Measurements from ENCODE around the gene LEPR.

GRCh38 chr1:65444128-65444640 is 23.7 kb downstream of the LEPR start:
- TF ChIP-seq CTCF (conservative IDR thresholded peaks at IDR 0.05 in 1 of 2, IDR thresholded peaks at IDR 0.05 in 1 of 2; ENCODE audit: extremely low read depth in 1 of 2, insufficient read depth in 1 of 2, low read depth in 1 of 2, low read length in 2 of 2) (no peak), EZH2 (IDR thresholded peaks at IDR 0.05; ENCODE audit: borderline replicate concordance, low read length) (no peak)

Data from mammary epithelial cell (primary cell).